ENCODE data around the gene SMG6.

GRCh38 chr17:2082003-2082781 lies 221.4 kb downstream of the SMG6 start:
- TF ChIP-seq, protein P1, sequence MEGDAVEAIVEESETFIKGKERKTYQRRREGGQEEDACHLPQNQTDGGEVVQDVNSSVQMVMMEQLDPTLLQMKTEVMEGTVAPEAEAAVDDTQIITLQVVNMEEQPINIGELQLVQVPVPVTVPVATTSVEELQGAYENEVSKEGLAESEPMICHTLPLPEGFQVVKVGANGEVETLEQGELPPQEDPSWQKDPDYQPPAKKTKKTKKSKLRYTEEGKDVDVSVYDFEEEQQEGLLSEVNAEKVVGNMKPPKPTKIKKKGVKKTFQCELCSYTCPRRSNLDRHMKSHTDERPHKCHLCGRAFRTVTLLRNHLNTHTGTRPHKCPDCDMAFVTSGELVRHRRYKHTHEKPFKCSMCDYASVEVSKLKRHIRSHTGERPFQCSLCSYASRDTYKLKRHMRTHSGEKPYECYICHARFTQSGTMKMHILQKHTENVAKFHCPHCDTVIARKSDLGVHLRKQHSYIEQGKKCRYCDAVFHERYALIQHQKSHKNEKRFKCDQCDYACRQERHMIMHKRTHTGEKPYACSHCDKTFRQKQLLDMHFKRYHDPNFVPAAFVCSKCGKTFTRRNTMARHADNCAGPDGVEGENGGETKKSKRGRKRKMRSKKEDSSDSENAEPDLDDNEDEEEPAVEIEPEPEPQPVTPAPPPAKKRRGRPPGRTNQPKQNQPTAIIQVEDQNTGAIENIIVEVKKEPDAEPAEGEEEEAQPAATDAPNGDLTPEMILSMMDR (IDR thresholded peaks at IDR 0.05), result no peak
- TF ChIP-seq POLR2A (IDR thresholded peaks at IDR 0.05), result no peak
